Measurements from ENCODE around the gene UXT.

Gene UXT

DNA sequence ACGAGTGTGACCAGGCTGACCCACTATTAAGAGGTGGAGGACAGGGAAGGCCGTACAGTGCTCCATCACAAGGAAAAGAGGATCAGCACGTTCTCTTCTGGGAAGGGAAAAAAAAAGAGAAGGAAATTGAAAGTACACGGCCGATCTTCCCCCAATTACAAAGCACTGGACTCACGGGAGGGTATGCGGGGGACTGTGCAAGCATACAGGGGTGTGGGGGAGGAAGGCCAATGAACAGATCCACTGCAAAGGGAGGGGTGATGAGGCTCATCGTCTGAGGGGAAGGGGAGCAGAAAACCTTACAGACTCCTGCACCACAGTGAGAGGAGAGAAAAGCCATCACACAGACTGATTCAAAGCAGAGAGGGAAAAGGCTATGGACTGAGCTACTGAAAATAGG is 9.7 kb downstream of the UXT start:
- H3K9me3 ChIP-seq (ENCODE audit: insufficient read depth, low read length), result no peaks in the 10 kb centered on the region
- H3K4me3 ChIP-seq (ENCODE audit: insufficient read length, low read depth), result peak overlapping the region; percentile 86

DNA sequence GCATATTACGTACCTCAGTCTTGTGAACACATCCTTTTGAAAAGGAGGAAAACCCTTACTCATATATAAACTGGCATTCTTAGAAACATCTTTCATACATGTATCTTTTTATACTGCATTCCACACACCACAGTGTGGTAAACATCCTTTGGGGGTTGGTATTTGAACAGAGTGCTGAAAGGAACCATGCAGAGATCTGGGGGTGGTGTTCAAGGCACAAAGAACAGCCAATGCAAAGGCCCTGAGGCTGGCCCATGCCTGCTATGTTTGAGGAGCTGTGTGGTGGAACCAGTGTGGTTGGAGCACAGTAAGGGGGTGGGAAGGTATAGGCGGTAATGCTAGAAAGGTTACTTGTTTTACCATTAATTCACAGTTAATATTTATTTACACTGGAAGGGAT is 10.6 kb downstream of the UXT start:
- Histone ChIP-seq H3K4me3 (ENCODE audit: insufficient read length, low read depth) (no peak overlapping the region), H3K4me1 (ENCODE audit: insufficient read depth, insufficient read length) (peaks cover 11% of the 10 kb centered on the region), H3K27me3 (ENCODE audit: insufficient read depth, insufficient read length) (no peaks in the 10 kb centered on the region), H3K9ac (ENCODE audit: insufficient read length, low read depth) (no peak overlapping the region), H3K36me3 (ENCODE audit: insufficient read depth, insufficient read length, low read length) (peaks cover 53% of the 10 kb centered on the region), H3K9me3 (ENCODE audit: insufficient read depth, low read length) (no peaks in the 10 kb centered on the region)
- DNase-seq (ENCODE audit: low read depth, low spot score), result no peak
- TF ChIP-seq ZNF274 (IDR thresholded peaks at IDR 0.05; ENCODE audit: low read depth, low read length) (no peak), SUZ12 (IDR thresholded peaks at IDR 0.05; ENCODE audit: extremely low read depth, insufficient read depth, insufficient read length) (no peak), YY1 (IDR thresholded peaks at IDR 0.05; ENCODE audit: insufficient read depth, insufficient read length) (no peak)

More for the DNA sequence above, 9.7 kb downstream of the UXT start:
- Histone ChIP-seq H3K36me3 (ENCODE audit: insufficient read depth, insufficient read length, low read length) (peaks cover 50% of the 10 kb centered on the region), H3K4me1 (ENCODE audit: insufficient read depth, insufficient read length) (peaks cover 11% of the 10 kb centered on the region), H3K27me3 (ENCODE audit: insufficient read depth, insufficient read length) (no peaks in the 10 kb centered on the region), H3K9ac (ENCODE audit: insufficient read length, low read depth) (peak overlapping the region; percentile 79)
- DNase-seq (ENCODE audit: low read depth, low spot score), result no peak
- TF ChIP-seq SUZ12 (IDR thresholded peaks at IDR 0.05; ENCODE audit: extremely low read depth, insufficient read depth, insufficient read length) (no peak), ZNF274 (IDR thresholded peaks at IDR 0.05; ENCODE audit: low read depth, low read length) (no peak), YY1 (IDR thresholded peaks at IDR 0.05; ENCODE audit: insufficient read depth, insufficient read length) (no peak)

DNA sequence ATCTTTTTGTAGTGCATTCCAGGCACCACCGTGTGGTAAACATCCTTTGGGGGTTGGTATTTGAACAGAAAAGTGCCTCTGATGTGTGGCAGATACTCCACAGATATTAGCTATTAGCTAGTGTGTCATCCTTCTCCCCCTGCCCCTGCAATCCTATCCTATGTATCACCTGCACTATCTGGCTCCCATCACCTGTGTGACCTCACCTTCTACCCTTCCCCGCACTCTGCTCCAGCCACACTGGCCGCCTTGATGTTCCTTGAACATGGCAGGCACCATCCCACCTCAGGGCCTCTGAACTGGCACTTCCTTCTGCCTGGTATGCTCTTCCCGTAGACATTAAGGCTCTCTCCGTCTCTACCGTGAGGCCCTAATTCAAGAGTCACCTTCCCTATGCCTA is 12.3 kb downstream of the UXT start:
- TF ChIP-seq YY1 (IDR thresholded peaks at IDR 0.05; ENCODE audit: insufficient read depth, insufficient read length) (no peak), SUZ12 (IDR thresholded peaks at IDR 0.05; ENCODE audit: extremely low read depth, insufficient read depth, insufficient read length) (no peak), ZNF274 (IDR thresholded peaks at IDR 0.05; ENCODE audit: low read depth, low read length) (no peak)
- no peak overlapping the region for H3K9ac ChIP-seq (ENCODE audit: insufficient read length, low read depth)
- no peak for DNase-seq (ENCODE audit: low read depth, low spot score)
- H3K9me3 ChIP-seq (ENCODE audit: insufficient read depth, low read length), result no peaks in the 10 kb centered on the region
- H3K36me3 ChIP-seq (ENCODE audit: insufficient read depth, insufficient read length, low read length), result peaks cover 48% of the 10 kb centered on the region
- no peaks in the 10 kb centered on the region for H3K27me3 ChIP-seq (ENCODE audit: insufficient read depth, insufficient read length)
- peaks cover 8% of the 10 kb centered on the region for H3K4me1 ChIP-seq (ENCODE audit: insufficient read depth, insufficient read length)
- H3K4me3 ChIP-seq (ENCODE audit: insufficient read length, low read depth), result no peak overlapping the region

DNA sequence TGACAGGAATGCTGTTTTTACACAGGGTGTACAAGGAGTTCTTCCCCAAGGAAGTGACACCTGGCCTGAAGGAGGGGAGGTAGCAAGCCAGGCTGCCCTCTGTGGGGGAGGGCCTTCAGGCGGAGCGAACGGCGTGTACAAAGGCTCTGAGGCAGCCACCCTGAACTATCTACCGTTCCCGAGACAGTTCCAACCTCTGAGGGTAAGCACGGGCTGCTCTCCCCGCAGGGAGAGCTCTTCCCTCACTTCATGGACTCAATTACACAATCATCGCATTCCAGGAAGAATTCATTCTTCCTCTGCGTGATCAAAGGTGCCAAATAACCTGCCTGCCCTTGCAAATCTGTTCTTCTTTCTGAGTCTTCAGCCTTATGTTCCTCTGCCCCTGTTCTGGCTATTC is 13.4 kb downstream of the UXT start:
- H3K4me3 ChIP-seq (ENCODE audit: insufficient read length, low read depth), result no peak overlapping the region
- H3K27me3 ChIP-seq (ENCODE audit: insufficient read depth, insufficient read length), result no peaks in the 10 kb centered on the region
- TF ChIP-seq YY1 (IDR thresholded peaks at IDR 0.05; ENCODE audit: insufficient read depth, insufficient read length) (no peak), ZNF274 (IDR thresholded peaks at IDR 0.05; ENCODE audit: low read depth, low read length) (no peak), SUZ12 (IDR thresholded peaks at IDR 0.05; ENCODE audit: extremely low read depth, insufficient read depth, insufficient read length) (no peak)
- no peak for DNase-seq (ENCODE audit: low read depth, low spot score)
- peaks cover 8% of the 10 kb centered on the region for H3K4me1 ChIP-seq (ENCODE audit: insufficient read depth, insufficient read length)
- no peaks in the 10 kb centered on the region for H3K9me3 ChIP-seq (ENCODE audit: insufficient read depth, low read length)
- peaks cover 55% of the 10 kb centered on the region for H3K36me3 ChIP-seq (ENCODE audit: insufficient read depth, insufficient read length, low read length)
- H3K9ac ChIP-seq (ENCODE audit: insufficient read length, low read depth), result no peak overlapping the region

DNA sequence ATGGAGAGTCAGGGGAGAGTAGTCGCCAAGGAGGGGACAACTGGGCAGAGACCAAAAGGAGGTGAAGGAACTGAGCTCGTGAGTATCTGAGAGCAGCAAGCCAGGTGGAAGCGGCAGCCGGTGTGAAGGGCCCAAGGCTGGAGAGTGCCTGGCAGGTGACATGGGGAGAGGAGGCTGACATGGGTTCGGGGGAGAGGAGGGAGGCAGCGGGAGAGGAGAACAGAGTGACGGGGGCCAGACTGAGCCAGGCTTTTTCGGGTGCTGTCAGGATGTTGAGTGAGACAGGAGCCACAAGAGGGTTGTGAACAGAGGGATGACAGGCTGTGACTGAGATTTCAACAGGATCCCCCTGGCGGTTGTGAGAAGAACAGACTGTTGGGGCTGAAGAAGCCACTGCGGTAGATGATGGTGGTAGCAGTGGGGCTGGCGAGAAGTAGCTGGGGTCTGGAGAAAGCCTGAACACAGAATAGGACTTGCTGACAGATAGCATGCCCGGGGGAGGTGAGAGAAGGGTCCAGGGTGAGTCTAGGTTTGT is 14.4 kb downstream of the UXT start:
- no peak for DNase-seq (ENCODE audit: low read depth, low spot score)
- no peak overlapping the region for H3K4me3 ChIP-seq (ENCODE audit: insufficient read length, low read depth)

DNA sequence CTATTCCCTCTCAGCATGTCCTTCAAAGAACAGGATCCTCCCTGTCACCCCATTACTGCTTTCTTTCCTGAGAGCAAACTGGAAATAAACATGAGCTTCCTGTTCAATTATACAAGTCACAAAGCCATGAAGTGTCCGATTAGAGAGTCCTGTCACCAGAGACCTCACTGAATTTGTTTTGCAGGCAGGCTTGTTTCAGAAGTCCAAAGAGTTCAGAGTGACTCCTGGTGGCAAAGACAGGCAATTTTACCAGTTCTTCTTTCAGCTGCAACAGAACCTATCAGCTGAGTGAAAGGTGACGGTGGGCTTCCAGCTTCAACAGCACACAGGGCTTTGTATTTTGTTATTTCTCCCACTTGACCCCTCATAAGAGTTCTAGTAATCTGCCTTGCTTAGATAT is 15.1 kb downstream of the UXT start:
- Histone ChIP-seq H3K36me3 (ENCODE audit: insufficient read depth, insufficient read length, low read length) (peaks cover 67% of the 10 kb centered on the region), H3K9me3 (ENCODE audit: insufficient read depth, low read length) (no peaks in the 10 kb centered on the region), H3K4me3 (ENCODE audit: insufficient read length, low read depth) (no peak overlapping the region), H3K27me3 (ENCODE audit: insufficient read depth, insufficient read length) (no peaks in the 10 kb centered on the region), H3K9ac (ENCODE audit: insufficient read length, low read depth) (no peak overlapping the region), H3K4me1 (ENCODE audit: insufficient read depth, insufficient read length) (peaks cover 8% of the 10 kb centered on the region)
- TF ChIP-seq YY1 (IDR thresholded peaks at IDR 0.05; ENCODE audit: insufficient read depth, insufficient read length) (no peak), SUZ12 (IDR thresholded peaks at IDR 0.05; ENCODE audit: extremely low read depth, insufficient read depth, insufficient read length) (no peak), ZNF274 (IDR thresholded peaks at IDR 0.05; ENCODE audit: low read depth, low read length) (no peak)
- no peak for DNase-seq (ENCODE audit: low read depth, low spot score)

More for the DNA sequence above, 14.4 kb downstream of the UXT start:
- Histone ChIP-seq H3K4me1 (ENCODE audit: insufficient read depth, insufficient read length) (peaks cover 8% of the 10 kb centered on the region), H3K27me3 (ENCODE audit: insufficient read depth, insufficient read length) (no peaks in the 10 kb centered on the region), H3K36me3 (ENCODE audit: insufficient read depth, insufficient read length, low read length) (peaks cover 64% of the 10 kb centered on the region), H3K9ac (ENCODE audit: insufficient read length, low read depth) (no peak overlapping the region), H3K9me3 (ENCODE audit: insufficient read depth, low read length) (no peaks in the 10 kb centered on the region)
- TF ChIP-seq SUZ12 (IDR thresholded peaks at IDR 0.05; ENCODE audit: extremely low read depth, insufficient read depth, insufficient read length) (no peak), YY1 (IDR thresholded peaks at IDR 0.05; ENCODE audit: insufficient read depth, insufficient read length) (no peak), ZNF274 (IDR thresholded peaks at IDR 0.05; ENCODE audit: low read depth, low read length) (no peak)

DNA sequence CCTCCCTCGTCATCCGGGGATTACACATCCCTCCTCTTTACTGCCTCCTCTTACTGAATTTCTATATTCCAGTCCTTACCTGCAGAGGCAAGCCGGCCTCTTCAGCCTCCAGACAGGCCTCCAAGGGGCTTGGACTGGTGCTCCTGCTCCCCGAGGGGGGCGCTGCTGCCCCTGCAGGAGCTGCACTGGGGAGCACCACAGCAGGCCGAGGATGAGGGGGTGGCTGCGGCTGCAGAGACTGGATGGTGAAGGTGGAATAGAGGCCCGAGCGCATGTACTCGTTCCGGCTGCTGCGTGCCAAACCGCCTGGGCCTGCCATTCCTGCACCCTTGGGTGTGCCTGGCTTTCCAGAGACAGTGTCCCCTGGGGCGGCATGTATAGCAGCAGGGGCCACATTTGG is 20.2 kb downstream of the UXT start:
- Histone ChIP-seq H3K9me3 (ENCODE audit: insufficient read depth, low read length) (no peaks in the 10 kb centered on the region), H3K4me3 (ENCODE audit: insufficient read length, low read depth) (no peak overlapping the region), H3K36me3 (ENCODE audit: insufficient read depth, insufficient read length, low read length) (peaks cover 88% of the 10 kb centered on the region), H3K4me1 (ENCODE audit: insufficient read depth, insufficient read length) (peaks cover 3% of the 10 kb centered on the region), H3K27me3 (ENCODE audit: insufficient read depth, insufficient read length) (no peaks in the 10 kb centered on the region), H3K9ac (ENCODE audit: insufficient read length, low read depth) (no peak overlapping the region)
- TF ChIP-seq YY1 (IDR thresholded peaks at IDR 0.05; ENCODE audit: insufficient read depth, insufficient read length) (no peak), ZNF274 (IDR thresholded peaks at IDR 0.05; ENCODE audit: low read depth, low read length) (no peak), SUZ12 (IDR thresholded peaks at IDR 0.05; ENCODE audit: extremely low read depth, insufficient read depth, insufficient read length) (no peak)
- DNase-seq (ENCODE audit: low read depth, low spot score), result no peak

Measured in NT2/D1 (cell line).